Osteoblast (primary cell): Measurements from ENCODE around the gene CDR2L. TPM values are rescaled to one million over a fixed set of nuclear protein-coding genes. Genes with fewer than 3 reads are reported as not detected.

Source experiments
- DNase-seq: peaks from one replicate; pipeline ENCODE4 v3.0.0; 2011; ENCODE audit warnings: low spot score, mixed read lengths; ENCODE audit not compliant: insufficient read length; ENCODE audit errors: missing footprints
- H2AFZ ChIP-seq: 2 replicates; pipeline ENCODE4 v1.6.0; 2011; ENCODE audit warnings: mild to moderate bottlenecking, low read length
- H3K27ac ChIP-seq: 2 replicates; pipeline ENCODE4 v1.5.1; 2011; ENCODE audit warnings: mild to moderate bottlenecking, low read depth, low read length, moderate library complexity
- H3K27me3 ChIP-seq: 2 replicates; pipeline ENCODE4 v1.6.0; 2012; ENCODE audit warnings: mild to moderate bottlenecking, control low read depth, inconsistent platforms, low read length, moderate library complexity; ENCODE audit not compliant: insufficient read depth
- H3K36me3 ChIP-seq: 2 replicates; pipeline ENCODE4 v1.5.1; 2011; ENCODE audit warnings: mild to moderate bottlenecking, low read length, control low read depth, moderate library complexity; ENCODE audit not compliant: insufficient read depth
- H3K4me1 ChIP-seq: 2 replicates; pipeline ENCODE4 v1.5.1; 2011; ENCODE audit warnings: mild to moderate bottlenecking, low read length, control low read depth, moderate library complexity; ENCODE audit not compliant: insufficient read depth
- H3K4me2 ChIP-seq: 2 replicates; pipeline ENCODE4 v1.6.0; 2011; ENCODE audit warnings: mild to moderate bottlenecking, low read length; ENCODE audit not compliant: insufficient read depth
- H3K4me3 ChIP-seq: fragments of 200-600 bp; sonication (generic); 3 replicates; pipeline ENCODE4 v1.5.1; 2012; ENCODE audit warnings: mild to moderate bottlenecking, low read length, inconsistent platforms; ENCODE audit not compliant: insufficient read depth
- H3K79me2 ChIP-seq: 2 replicates; pipeline ENCODE4 v1.6.0; 2012; ENCODE audit warnings: mild to moderate bottlenecking, low read length, control low read depth, inconsistent platforms; ENCODE audit not compliant: insufficient read depth
- H3K9me3 ChIP-seq: 2 replicates; pipeline ENCODE4 v1.5.1; 2011; ENCODE audit warnings: low read depth, low read length, control low read depth
- H4K20me1 ChIP-seq: 2 replicates; pipeline ENCODE4 v1.6.0; 2012; ENCODE audit warnings: mild to moderate bottlenecking, low read length, control low read depth; ENCODE audit not compliant: insufficient read depth
- CTCF ChIP-seq: IDR thresholded peaks from 2 replicates; pipeline ENCODE4 v1.5.1; 2011; ENCODE audit warnings: mild to moderate bottlenecking, low read depth, low read length, moderate library complexity; ENCODE audit errors: extremely low read depth
- total RNA-seq: library from RNA; depleted of rRNA; stranded (reverse); fragments of >200 nt; gene quantifications from 2 replicates; pipeline ENCODE4 v1.2.3, GENCODE V29; 2012

The CDR2L gene
- total RNA-seq, 1 donor: 16.6 TPM

- no peaks in the 10 kb centered on the region for H3K79me2 ChIP-seq
- no peaks in the 10 kb centered on the region for H3K36me3 ChIP-seq
- TF ChIP-seq CTCF: no peak
- H3K27ac ChIP-seq: no peak overlapping the region
- no peaks in the 10 kb centered on the region for H3K27me3 ChIP-seq
- no peak overlapping the region for H2AFZ ChIP-seq
- H3K9me3 ChIP-seq: no peaks in the 10 kb centered on the region
- H3K4me2 ChIP-seq: no peak overlapping the region
- DNase-seq: no peak
- H3K4me3 ChIP-seq: no peak overlapping the region
- no peaks in the 10 kb centered on the region for H4K20me1 ChIP-seq
- H3K4me1 ChIP-seq: peaks cover 17% of the 10 kb centered on the region
Measured at GRCh38 chr17:75030161-75030560, 42.7 kb downstream of the CDR2L start.

- no peak for TF ChIP-seq CTCF
- no peaks in the 10 kb centered on the region for H3K27me3 ChIP-seq
- peak overlapping the region; percentile 89 for H3K27ac ChIP-seq
- H3K4me3 ChIP-seq: peak overlapping the region; percentile 93
- peaks cover 17% of the 10 kb centered on the region for H3K4me1 ChIP-seq
- H3K9me3 ChIP-seq: no peaks in the 10 kb centered on the region
- peak; percentile 96 for DNase-seq
- no peaks in the 10 kb centered on the region for H3K36me3 ChIP-seq
- no peaks in the 10 kb centered on the region for H3K79me2 ChIP-seq
- no peaks in the 10 kb centered on the region for H4K20me1 ChIP-seq
- peak overlapping the region; percentile 94 for H2AFZ ChIP-seq
- H3K4me2 ChIP-seq: peak overlapping the region; percentile 91
Measured at GRCh38 chr17:75031972-75032719, 44.7 kb downstream of the CDR2L start.

- Histone ChIP-seq H3K4me1 (peaks cover 17% of the 10 kb centered on the region), H3K79me2 (no peaks in the 10 kb centered on the region), H3K9me3 (no peaks in the 10 kb centered on the region), H3K4me3 (peak overlapping the region; percentile 93), H3K27me3 (no peaks in the 10 kb centered on the region), H3K36me3 (no peaks in the 10 kb centered on the region), H3K27ac (peak overlapping the region; percentile 96), H4K20me1 (no peaks in the 10 kb centered on the region), H3K4me2 (peak overlapping the region; percentile 91), H2AFZ (peak overlapping the region; percentile 94)
- TF ChIP-seq CTCF: no peak
- peak; percentile 74 for DNase-seq
Measured at GRCh38 chr17:75032720-75033280, 45.4 kb downstream of the CDR2L start.

GRCh38 chr17:75033346-75034235 is 46.2 kb downstream of the CDR2L start:
- Histone ChIP-seq H4K20me1 (no peaks in the 10 kb centered on the region), H3K4me3 (peak overlapping the region; percentile 93), H3K27ac (peak overlapping the region; percentile 96), H3K4me2 (peak overlapping the region; percentile 91), H3K27me3 (no peaks in the 10 kb centered on the region), H3K36me3 (peaks cover 4% of the 10 kb centered on the region), H3K4me1 (peaks cover 17% of the 10 kb centered on the region), H3K79me2 (no peaks in the 10 kb centered on the region), H2AFZ (peak overlapping the region; percentile 92), H3K9me3 (no peaks in the 10 kb centered on the region)
- no peak for TF ChIP-seq CTCF
- DNase-seq: peak; percentile 93
